ENCODE measurements around the gene LDLRAD4.

LDLRAD4 gene

DNA sequence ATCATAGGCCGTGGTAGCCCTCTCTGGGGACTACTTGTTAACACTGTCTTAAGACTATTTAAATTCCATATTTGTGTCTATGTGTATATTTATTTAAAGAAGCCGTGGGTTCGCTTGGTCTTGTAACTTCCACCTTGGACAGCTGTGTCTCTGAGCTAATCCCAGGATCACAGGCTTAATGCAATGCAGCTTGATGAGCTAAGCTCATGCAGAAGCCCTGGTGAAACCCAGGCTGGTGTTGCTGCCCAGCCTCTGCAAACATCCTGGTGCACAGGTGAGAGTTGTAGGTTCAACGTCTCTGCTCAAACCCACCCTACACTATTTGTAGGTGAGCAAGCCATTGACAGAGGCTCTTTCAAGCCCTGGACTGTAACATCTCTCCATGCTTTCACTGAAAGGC is 296.0 kb downstream of the LDLRAD4 start:
- no peak for DNase-seq (ENCODE audit: low read depth)

DNA sequence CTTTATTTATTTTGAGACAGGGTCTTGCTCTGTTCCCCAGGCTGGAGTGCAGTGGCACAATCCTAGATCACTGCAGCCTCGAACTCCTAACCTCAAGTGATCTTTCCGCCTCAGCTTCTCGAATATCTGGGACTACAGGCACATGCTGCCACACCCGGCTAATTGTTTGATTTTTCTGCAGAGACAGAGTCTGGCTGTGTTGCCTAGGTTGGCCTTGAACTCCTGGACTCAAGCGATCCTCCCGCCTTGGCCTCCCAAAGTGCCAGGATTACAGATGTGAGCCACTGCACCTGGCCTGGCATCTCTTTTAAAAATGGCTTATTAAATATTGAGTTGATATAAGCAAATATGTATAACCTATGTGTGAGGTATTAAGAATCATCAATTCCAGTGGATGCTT is 298.3 kb downstream of the LDLRAD4 start:
- no peak for DNase-seq (ENCODE audit: low read depth)

- no peak for DNase-seq (ENCODE audit: low read depth)
Measured at GRCh38 chr18:13517369-13517768, 298.8 kb downstream of the LDLRAD4 start.

DNA sequence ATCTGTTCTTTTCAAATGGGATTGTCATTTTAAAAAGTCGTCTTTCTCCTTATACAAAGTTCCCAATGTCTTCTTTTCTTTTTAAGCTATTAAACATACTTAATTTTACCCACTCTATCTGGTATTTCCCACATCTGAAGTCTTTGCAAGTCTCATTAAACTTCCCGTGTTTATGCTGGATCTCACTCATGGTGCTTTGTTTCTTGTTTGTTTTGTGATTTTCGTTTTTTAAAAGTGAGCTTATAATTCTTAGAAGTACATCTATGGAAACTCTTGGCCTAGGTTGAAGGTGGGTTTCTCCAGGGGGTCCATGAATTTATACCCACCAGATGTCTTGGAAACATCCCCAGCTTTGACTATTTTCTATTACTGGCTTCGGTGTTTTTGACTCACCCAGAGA is 299.8 kb downstream of the LDLRAD4 start:
- DNase-seq (ENCODE audit: low read depth) = no peak

DNA sequence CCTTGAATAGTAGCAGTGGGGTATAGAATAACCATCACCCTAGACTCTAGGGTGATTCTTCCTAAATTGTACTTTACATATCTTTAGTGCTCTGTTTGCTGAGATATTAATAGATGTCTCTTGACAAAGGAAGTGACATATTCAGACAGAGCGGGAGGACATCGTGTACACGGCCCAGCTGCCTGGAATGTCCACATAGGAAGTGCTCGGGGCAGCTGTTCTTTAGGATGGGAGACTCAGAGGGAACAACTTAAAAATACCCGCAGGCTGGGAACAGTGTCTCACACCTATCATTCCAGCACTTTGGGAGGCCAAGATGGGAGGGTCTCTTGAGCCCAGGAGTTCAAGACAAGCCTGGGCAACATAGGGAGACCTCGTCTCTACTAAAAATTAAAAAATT is 301.7 kb downstream of the LDLRAD4 start:
- DNase-seq (ENCODE audit: low read depth) = no peak

- no peak for DNase-seq (ENCODE audit: low read depth)
Measured at GRCh38 chr18:13520741-13521140, 302.2 kb downstream of the LDLRAD4 start.

- no peak for DNase-seq (ENCODE audit: low read depth)
Measured at GRCh38 chr18:13521418-13521817, 302.9 kb downstream of the LDLRAD4 start.

DNA sequence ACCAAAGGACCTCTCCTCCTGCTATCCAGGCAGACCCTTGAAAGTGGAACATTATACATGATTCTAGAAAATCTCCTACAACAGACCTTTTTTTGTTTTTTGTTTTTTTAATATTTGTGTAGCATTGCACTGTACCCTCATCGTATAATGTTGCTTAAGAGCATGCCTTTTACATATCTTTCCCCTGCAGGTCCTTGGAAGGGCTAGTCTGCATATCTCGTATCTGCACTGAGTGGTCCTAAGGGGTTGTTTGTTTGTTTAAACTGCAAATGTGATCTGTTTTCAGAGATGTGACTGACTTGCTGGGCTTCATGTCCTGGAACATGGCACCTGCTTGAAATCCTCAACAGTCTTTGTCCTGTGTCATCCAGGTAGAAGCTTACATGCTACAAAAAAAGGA is 303.7 kb downstream of the LDLRAD4 start:
- DNase-seq (ENCODE audit: low read depth) = no peak

- DNase-seq (ENCODE audit: low read depth) = no peak
Measured at GRCh38 chr18:13522861-13523660, 304.5 kb downstream of the LDLRAD4 start.

GRCh38 chr18:13524054-13524453 is 305.5 kb downstream of the LDLRAD4 start:
- DNase-seq (ENCODE audit: low read depth) = no peak

GRCh38 chr18:13524811-13525210 is 306.3 kb downstream of the LDLRAD4 start:
- DNase-seq (ENCODE audit: low read depth) = no peak

DNA sequence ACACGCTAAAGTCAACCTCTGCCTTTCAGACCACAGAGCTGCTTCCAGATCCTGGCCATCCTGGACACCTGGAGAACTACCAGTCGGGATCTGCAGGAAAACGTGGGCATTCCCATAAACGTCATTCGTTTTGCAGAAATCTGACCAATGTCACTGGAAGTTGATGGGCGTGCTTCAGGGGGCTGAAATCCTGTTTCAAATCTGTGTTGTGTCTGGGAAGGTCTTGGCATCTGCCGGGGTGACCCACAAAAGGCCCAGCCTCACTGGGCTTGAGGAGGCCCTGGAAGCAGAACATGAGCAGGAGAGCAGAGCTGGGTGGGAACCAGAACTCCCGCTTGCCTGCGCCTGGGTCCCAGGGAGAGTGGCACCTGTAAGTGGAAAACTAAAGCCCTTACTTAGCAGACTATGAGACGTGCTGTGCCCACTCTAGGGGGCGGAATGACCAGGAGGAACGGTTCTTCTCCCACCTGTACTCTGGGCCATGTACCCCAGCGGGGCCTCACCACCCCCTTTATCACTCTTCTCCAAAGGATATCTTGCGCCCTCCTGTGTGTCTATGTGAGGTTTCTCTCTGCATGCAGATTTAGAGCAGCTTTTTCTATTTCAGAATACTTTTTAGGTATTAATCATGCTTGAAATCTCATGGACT is 306.9 kb downstream of the LDLRAD4 start:
- DNase-seq (ENCODE audit: low read depth) = no peak

- no peak for DNase-seq (ENCODE audit: low read depth)
Measured at GRCh38 chr18:13526519-13526918, 308.0 kb downstream of the LDLRAD4 start.

- DNase-seq (ENCODE audit: low read depth) = no peak
Measured at GRCh38 chr18:13527256-13527655, 308.7 kb downstream of the LDLRAD4 start.

GRCh38 chr18:13527730-13528129 is 309.2 kb downstream of the LDLRAD4 start:
- DNase-seq (ENCODE audit: low read depth) = no peak

- no peak for DNase-seq (ENCODE audit: low read depth)
Measured at GRCh38 chr18:13528739-13529392, 310.3 kb downstream of the LDLRAD4 start.

DNA sequence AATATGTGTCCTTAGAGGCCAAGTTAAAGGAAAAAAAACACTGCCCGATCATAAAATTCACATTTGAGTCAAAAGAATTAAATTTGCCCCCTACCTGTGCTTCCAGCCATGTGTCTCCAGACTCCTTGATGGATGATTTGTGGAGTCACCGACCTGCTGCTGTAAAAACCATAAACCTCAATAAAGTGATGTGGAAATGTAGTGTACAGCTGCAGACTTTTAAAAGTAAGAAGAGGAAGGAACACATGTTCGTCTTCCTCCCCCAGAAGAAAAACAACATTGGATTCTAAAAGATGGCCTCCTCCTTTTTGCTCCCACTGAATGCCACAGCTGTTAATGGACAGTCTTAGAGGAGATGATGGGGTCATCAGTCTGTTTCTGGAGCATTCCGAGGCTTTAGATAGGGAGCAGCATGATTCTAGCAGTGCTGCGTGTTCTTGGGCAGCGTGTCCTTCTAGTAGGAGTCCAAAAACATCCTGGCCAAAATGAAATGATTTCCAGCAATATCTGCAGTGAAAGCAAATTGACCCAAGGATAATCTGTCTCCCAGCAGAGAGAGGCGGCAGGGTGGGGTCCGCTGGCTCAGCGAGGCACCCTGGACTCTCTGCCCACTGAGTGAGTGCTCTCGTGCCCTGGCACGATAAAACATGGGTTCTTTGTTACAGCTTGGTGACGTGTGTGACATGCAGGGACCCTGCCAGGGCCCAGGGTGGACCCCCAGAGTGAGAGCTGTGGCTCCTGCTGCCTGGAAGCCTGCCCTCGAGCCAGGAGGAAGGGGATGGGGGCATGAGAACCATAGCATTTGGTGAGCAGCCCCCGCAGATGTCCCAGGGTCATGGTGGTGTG is 311.7 kb downstream of the LDLRAD4 start:
- no peak for DNase-seq (ENCODE audit: low read depth)

DNA sequence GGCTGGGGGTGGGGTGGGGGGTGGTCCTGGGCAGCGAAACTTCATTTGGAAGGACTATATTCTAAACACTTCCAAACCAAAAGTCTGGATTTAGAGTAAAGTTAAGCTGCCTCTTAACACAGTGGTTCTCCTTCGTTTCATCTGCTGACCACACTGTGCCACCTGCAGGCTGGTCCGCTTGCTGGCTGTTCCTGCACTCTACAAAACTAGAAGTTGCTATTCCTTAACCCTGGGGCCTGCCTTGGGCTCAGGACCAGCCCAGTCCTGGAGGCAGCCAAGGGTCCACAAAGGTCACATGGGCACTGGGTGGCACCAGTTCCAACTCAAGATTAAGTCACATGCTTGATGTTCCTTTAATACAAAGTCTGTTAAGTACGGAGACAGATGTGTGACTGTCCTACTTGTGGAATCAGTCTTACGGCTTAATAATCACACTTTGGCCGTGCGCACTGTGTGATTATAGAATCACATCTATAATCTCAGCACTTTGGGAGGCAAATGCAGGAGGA is 312.4 kb downstream of the LDLRAD4 start:
- DNase-seq (ENCODE audit: low read depth) = no peak

- no peak for DNase-seq (ENCODE audit: low read depth)
Measured at GRCh38 chr18:13531681-13532325, 313.2 kb downstream of the LDLRAD4 start.

DNA sequence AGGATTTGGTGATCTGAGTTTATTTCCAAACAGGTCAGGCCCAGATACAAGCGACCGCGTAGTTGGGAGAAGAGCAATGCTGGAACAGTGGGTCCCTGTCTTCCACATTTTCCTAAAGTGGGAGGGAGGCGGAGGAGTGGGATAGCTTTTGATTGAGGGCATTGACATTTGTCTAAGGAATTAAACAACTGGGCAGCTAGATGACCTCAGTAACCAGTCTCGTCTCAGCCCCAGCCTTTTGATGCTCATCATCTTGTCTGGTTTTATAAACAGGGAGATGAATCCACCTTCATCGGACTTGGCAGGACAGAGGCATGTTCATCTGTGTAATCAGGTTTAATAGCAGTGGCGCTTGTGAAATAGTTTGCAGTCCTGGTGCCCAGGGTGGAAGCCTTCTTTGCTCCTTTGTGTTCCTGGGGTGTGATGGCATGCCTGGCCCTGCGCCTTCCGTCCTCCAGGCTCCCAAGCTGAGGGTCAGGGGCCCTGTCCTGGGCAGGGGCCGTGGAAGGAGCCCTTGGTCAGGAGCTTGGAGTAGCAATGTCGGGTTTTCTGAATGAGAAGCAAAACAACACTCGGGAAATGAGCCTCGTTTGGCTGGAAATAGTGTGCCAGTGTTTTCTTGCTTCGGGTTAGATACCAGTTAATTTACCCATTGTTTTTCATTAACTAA is 314.0 kb downstream of the LDLRAD4 start:
- no peak for DNase-seq (ENCODE audit: low read depth)

DNA sequence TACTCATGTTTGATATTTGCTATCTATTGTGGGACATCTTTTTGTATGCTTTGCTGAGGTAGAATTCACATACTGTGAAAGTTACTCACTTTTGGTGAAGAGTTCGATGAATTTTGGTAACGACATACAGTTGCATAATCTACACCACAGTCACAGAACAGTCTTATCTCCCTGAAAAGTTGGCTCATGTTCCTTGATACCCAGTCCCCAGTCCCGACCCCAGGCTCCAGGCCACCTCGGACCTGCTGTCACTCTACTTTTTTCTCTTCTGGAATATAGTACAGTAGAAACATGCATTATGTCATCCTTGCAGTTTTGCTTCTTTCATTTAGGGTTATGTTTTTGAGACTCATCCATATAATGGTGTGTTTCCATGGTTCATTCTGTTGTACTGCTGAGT is 316.1 kb downstream of the LDLRAD4 start:
- DNase-seq (ENCODE audit: low read depth) = no peak
